Right lung (tissue), 5 donors: ENCODE data around the gene DDX5. TPM values are rescaled to one million over a fixed set of nuclear protein-coding genes. Genes with fewer than 3 reads are reported as not detected.

Experiments
- DNase-seq, 2 donors: peaks; one replicate each; pipeline ENCODE4 v3.0.0-alpha.2; 2013
- polyA plus RNA-seq, 5 donors: library from polyadenylated mRNA; unstranded; fragments of 120-200 nt; gene quantifications; one replicate each; pipeline versions ENCODE4 v1.2.1 to v1.2.3, GENCODE V29; 2013; ENCODE audit warnings: inconsistent platforms in 1 of 5, low replicate concordance in 1 of 5; ENCODE audit not compliant: insufficient read length in 5 of 5, insufficient read depth in 1 of 5

The DDX5 gene
- polyA plus RNA-seq, 5 donors = 673 to 854 (median 735) TPM

DNA sequence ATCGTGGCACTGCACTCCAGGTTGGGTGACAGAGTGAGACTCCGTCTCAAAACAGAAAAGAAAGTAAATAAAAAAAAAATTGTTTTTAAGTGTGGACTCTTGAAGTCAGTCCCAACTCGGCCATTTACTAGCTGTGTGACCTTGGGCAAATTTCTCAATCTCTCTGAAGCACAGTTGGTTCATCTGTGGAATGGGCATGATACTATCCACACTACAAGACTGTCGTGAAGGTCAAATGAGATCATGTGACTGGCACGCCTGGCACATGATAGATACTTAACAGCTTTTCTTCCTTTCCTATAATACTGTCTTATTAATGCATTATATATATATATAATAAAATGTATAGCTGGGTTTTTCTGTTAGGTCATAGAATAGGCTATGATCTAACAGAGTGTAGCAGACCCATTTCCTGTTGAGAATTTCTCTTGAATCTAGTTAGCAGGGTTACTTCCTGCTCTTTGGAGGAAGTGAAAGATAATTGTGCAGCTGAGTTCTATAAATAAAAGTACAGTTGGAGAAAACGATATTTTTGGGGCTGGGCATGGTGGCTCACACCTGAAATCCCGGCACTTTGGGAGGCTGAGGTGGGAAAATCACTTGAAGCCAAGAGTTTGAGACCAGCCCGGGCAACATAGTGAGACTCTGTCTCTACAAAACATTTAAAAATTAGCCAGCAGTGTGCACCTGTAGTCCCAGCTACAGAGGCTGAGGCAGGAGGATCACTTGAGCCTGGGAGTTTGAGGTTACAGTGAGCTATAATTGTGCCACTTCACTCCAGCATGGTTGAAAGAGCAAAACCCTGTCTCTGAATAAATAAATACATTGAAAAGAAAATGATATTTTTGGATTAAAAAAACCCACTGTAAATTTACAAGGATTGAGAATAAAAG lies 49.9 kb downstream of the DDX5 start:
- DNase-seq = no peak

DNA sequence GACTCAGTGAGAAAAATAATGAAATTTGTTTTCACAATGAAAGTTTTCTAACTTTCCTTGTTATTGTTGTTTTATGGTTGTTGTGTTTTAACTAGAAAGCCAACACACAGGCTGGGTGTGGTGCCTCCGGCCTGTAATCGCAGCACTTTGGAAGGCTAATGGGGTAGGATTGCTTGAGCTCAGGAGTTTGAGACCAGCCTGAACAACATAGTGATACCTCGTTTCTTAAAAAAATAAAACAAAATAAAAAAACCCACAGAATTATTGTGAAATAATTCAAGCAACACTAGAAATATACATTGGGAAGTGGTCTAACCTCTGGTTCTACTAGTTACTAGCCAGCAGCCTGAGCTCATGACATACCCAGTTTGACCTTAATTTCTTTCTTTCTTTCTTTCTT lies 56.5 kb downstream of the DDX5 start:
- no peak for DNase-seq

DNA sequence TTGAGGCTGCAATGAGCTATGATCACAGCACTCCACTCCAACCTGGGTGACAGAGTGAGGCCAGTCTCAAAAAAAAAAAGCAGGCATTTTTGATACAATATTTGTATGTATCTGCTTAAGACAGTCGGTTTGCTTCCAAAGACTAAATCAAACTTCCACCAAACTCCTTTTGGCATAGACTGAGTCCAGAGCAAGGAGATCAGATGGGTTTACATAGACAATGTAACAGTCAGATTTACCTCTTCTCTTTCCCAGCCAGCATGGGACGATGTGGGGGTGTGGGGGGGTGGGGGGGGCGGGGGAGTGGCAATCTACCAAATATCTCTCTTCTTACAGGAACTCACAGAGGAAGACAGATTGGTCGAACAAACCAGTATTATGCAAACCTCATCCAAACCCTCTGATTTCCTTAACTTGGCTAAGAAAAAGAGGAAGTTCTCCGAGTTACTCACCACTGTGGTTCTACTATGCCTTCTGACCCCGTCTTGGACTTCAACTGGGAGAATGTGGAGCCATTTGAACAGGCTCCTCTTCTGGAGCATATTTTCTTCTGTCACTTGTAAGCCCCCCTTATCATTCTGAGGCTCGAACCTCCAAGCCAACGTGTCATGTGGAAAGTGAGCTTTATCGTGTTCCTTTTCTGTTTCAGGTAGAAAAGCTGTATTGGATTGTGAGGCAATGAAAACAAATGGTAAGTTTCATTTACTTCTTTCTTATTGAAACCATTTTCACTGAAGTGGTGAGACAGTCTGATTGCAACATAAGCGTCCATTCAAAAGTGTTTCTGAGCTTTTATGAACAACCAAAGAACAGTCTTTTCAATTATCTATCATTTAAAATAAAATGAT lies 57.2 kb downstream of the DDX5 start, which contains the start of gene MILR1:
TSS of gene MILR1 (plus strand) at position 451 of the 848 bp plus-strand sequence. CDS start at position 505, 54 bp downstream.
- DNase-seq = peak in 1 of 2 donors; percentile 8

Other genes starting within 250 kb of the DDX5 start
- gene TEX2, start 243.0 kb downstream of the DDX5 start, polyA plus RNA-seq = 10 to 100 TPM; 19.5 to 29.5 (median 23.3) TPM
- gene PECAM1, start 115.4 kb downstream of the DDX5 start, polyA plus RNA-seq = 100 to 1,000 TPM; 254 to 386 (median 364) TPM
- gene MILR1, start 57.2 kb downstream of the DDX5 start, polyA plus RNA-seq = 1 to 10 TPM; 2.5 to 5.2 (median 3.2) TPM
- 10 to 100 TPM; 32.5 to 63.5 (median 47.6) TPM for gene POLG2, start 9.2 kb downstream of the DDX5 start, polyA plus RNA-seq
- gene CEP95, start 688 bp upstream of the DDX5 start, polyA plus RNA-seq = 100 to 1,000 TPM; 105 to 190 (median 149) TPM
- 10 to 100 TPM; 36.2 to 63.4 (median 61.6) TPM for gene SMURF2, start 156.0 kb upstream of the DDX5 start, polyA plus RNA-seq